Measurements from ENCODE around the gene EHD4. TPM values are rescaled to one million over a fixed set of nuclear protein-coding genes. Genes with fewer than 3 reads are reported as not detected.
A peak's percentile ranks its signal among the peaks of the same experiment; 100 is the strongest.

Gene EHD4
- total RNA-seq, 1 experiment from 2014 or later, result 15.5 TPM

DNA sequence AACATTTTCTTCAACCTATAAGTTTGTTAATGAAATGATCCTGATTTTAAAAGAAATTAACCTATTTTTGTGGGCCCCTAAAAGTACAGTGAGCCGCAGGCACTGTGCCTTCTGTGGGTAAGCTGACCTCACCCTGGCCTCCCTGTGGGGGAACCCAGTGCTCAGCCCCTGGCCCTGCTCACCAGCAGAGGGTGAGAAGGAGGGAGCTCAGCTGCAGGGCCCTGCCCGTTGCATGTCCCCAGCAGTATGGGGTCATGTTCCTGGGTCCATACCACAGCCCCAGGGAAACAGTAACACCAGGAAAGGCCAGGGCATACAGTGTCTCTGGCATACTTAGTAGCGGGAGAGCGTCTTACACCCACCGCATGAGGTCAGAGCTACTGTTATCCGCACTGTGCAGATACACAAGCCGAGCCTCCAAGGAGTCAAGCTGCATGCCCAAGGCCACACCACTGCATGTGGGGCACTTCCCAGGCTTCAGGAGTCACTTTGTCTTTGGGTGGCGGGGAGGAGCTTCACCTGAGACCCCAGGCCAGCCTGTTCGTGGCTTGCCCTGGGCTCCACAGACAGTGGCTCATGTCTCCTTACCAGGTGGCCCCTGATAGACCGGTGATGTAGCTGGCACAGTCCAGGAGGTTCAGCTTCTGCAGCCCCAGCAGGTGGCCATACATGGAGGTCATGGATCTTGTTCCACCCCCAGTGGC, 22.6 kb upstream of the EHD4 start:
- no peak for DNase-seq (ENCODE audit: low spot score)

DNA sequence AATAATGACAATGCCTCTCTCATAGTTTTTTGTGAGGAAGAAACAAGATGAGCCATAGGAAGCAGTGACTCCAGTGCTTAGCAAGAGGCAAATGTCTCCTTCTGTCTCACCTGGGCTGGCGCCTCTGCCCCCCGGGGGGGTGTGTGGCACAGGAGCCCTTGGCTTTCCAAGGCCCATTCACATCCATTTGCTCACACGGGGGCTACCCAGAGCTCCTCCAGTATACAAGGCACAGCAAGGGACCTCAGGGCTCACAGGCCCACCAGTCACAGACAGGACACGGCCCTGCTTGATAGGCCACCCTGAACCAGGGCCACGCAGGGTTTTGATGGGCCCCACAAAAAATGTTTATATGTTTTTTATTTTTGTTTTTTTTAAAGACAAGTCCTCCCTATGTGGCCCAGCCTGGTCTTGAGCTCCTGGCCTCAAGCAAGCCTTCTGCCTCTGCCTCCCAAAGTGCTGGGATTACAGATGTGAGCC, 21.9 kb upstream of the EHD4 start:
- no peak for DNase-seq (ENCODE audit: low spot score)

DNA sequence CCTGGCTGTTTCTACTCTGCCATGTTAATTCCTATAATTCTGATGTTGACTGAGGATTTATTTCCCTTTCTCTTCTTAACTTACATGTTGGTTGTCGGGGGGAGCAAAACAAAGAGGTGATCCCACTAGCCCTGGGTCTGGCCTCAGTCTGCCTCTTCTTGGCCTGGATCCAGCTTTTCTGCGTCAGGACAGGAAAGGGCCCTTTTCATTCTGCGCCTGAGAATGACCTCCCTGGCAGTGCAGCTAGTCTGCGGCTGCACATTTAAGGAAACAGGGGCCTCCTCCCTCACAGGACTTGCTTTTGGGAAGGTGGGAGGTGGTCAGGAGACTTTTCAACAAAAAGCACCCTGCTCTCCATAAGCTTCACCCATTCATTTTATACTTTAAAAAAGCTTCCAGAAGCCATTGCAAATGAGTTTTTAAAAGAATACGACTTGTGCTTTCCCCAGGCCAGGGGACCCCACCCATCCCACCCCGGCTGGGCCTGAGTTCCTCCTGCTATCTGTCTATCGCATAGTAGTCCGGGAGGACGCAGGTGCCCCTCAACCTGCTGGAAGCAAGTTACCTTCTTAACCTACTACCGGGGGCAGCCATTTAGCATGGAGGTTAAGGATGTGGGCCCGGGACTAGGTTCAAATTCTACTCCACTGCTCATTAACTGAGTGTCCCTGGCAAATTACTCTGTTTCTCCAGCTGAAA, 21.3 kb upstream of the EHD4 start:
- DNase-seq (ENCODE audit: low spot score), result no peak

DNA sequence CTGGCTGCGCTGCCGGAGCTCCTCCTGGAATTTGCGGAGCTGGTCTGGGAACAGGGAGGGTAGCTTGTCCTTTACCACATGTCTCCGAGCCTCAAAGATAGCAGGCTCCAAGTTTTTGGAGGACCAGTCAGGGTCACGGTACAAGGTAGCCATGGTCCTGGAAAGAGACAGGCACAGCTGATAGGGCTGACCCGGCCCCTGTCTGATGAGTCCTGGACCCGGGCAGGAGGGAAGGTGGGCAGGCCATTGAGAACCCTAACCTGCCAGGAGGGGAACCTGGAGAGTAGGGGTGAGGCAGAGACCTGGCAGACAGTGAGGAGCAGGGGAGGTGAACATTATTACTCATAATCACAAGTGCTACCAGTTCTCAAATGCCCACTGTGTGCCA, 20.4 kb upstream of the EHD4 start:
- DNase-seq (ENCODE audit: low spot score), result no peak

DNA sequence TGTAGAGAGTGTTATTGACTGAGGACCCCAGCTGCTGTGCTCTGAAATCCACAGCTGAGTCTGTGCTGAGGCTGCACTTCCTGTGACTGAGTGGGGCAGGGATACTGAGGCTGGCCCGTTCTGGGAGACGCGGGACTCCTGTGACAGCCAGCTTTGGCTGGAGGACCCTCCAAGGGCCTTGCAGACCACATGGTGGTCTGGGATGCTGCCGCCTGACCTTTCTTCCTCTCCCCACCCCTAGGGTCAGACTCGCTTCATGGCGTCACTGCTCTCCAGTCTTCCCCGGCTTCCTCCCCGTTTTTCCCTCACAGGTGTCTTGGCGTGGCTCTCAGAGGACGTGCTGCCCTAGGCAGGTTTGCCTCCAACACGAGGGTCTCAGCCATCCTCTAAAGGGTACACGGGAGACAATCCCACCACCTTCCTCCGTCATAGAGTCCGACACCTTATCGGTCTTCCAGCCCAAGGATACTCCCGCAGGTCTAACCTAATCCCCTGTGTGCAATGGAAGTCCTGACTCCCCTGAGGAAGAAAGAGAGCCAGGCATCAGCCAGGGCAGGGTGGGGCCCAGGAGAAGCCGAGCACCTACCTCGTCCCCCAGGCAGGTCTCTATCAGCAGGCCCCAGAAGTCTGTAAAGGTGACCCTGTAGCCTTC, 19.9 kb upstream of the EHD4 start:
- no peak for DNase-seq (ENCODE audit: low spot score)

DNA sequence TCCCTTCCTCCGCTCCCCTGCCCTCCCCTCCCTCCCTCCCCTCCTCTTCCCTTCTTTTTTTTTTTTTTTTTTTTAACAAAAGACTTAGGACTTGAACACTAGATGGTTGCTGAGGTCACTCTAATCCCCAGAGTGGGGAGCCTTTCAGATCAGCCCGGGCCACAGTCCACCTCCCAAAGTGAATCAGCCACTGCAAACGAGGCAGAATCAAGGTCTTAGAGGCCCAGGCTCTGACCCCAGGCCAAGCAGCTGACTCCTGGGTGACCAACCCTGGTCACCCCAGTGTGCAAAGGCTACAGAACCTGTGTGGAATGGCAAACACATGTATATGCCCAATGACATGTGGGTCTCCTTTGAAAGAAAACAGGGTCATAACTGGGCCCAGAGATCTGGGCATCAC, 18.3 kb upstream of the EHD4 start:
- DNase-seq (ENCODE audit: low spot score), result no peak

DNA sequence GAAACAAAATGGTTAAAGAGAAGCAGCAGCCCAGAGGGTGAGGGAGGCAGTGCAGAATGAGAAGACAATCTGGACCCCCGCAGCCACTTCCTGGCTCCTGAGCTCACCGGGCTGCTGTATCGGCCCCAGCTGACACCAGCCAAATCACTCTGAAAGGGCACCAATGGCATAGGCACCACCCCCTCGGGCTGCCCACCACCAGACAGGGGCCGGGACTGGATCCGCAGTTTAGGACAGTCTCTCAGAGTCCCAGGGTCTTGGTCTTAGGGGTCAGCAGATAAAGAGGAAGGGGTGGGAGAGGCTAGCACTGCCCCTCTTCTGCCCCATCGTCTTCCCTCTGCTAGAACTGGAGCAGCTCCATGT, 17.9 kb upstream of the EHD4 start:
- no peak for DNase-seq (ENCODE audit: low spot score)

DNA sequence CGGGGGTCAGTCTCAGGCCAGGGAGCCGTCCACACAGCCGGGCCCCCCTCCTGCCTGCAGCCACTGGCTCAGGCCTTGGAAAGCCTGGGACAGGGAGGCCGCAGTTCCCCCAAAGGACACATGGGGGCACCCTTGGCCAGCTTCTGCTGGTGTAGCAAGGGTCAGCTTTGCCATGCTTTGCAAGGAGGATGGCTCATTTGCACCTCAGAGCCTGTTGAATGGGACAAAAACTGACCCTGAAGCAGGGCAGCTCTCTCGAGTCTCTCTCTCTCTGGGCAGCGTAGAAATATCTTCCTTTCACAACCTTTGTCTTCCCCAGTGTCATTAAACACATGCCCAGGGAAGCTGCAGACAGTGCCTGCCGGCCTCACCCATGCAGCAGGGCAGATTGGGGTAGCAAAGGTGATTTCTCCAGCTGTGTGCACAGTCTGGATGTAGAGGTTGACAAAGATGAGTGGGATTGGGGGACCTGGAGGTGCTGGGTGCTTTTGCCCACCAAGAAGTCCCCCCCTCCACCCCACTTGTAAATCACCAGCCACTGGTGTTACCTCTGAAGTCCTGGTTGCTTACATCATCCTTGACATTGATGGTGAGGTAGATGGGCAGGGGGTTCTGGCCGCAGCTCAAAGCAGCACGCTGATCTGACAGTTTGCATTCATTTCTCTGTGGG, 17.4 kb upstream of the EHD4 start:
- DNase-seq (ENCODE audit: low spot score), result peak; percentile 60

- no peak for DNase-seq (ENCODE audit: low spot score)
Observed at GRCh38 chr15:41988896-41989572, 16.7 kb upstream of the EHD4 start.

- no peak for DNase-seq (ENCODE audit: low spot score)
Observed at GRCh38 chr15:41987925-41988275, 15.5 kb upstream of the EHD4 start.

DNA sequence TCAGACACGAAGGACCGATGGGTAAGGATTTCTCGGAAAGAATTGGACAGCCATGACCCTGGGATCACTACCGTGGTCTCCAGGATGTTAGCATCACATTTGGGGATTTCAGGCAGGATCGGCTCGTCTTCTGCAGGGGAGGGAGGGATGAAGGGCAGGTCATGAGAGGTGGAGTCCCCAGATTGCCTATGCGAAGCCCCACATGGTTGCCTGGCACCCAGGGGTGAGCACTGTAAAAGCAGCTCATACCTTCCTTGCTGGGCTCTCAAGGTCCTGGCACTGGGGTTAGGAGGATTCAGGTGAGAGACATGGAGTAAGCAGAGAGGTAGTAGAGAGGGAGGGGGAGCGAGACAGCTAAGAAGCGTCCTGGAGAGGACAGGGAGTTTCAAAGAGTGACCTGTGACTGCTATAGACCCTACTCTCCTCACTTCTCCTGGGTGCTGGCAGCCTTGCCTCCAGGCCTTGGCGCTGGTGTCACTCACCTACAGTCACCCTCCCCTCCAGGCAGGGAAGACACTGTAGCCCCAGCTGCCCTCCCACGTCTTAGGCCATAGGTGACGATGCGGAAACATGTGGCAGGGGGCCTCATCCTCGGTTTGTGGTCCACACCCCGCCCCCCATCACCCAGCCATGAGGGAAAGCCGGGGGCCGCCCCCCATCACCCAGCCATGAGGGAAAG, 15.0 kb upstream of the EHD4 start:
- no peak for DNase-seq (ENCODE audit: low spot score)

- DNase-seq (ENCODE audit: low spot score), result no peak
Observed at GRCh38 chr15:41985236-41986160, 13.1 kb upstream of the EHD4 start.

DNA sequence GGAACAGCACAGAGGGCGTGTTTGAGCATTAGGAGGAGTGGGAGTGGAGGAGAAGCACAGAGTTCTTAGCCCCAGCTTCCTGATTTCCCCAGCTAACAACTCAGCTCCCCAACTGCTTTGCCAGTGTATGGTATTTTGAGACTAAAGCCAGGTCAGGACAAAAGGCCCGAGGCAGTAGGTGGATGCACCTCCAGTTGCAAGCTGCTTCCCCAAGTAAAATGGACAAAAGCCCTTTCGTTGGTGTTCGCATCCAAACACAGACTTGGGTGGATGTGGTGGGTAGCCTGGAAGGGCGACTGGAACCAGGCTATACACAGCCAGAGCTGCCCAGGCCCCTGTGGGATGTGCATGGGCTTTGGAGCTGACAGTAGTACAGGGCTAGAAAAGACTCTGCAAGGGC, 12.3 kb upstream of the EHD4 start:
- DNase-seq (ENCODE audit: low spot score), result no peak

GRCh38 chr15:41983621-41984571, 11.5 kb upstream of the EHD4 start:
- DNase-seq (ENCODE audit: low spot score), result no peak

GRCh38 chr15:41983221-41983620, 10.9 kb upstream of the EHD4 start:
- no peak for DNase-seq (ENCODE audit: low spot score)

DNA sequence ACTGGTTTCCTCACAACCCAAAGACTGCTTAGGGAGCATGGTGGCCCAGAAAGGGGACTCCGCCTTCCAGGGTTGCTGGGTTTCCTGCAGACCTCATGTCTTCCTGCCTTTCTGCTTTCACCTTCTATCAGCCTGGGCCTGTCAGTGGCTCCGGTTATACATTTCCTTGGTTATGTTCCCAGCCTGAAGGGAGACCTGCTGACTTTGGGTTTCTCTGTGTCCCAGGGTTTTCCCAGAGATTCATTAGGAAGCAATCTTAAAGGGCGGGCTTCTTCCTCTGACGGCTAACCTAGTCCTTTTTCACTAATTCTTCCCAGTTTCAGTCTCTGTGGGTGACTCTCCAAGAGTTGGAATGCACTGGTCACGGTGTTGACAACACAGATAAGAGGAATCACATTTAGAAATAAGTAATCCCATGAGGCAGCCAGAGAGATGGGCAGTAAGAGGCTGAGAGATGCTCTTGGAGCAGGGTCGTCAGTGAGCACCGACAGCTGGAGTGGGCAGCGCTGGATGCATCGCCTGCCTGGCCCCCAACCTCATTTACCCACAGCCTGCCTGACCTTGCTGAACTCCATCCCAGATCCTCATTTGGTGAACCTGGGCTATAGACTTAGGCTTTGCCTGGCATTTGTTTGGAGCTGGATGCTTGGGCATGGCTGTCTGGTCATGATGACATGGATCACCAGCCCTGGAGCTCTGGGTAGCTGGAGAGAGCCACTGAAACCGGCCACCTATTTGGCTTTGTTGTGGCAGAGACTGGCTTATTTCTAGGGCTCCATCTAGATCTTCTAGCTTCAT, 10.0 kb upstream of the EHD4 start:
- no peak for DNase-seq (ENCODE audit: low spot score)

GRCh38 chr15:41981371-41982132, 9.2 kb upstream of the EHD4 start:
- no peak for DNase-seq (ENCODE audit: low spot score)
